ENCODE measurements around the gene RPL13. TPM values are rescaled to one million over a fixed set of nuclear protein-coding genes. Genes with fewer than 3 reads are reported as not detected.

The RPL13 gene
- total and polyA plus RNA-seq, 4 donors: 699 to 2,663 (median 1,571) TPM

DNA sequence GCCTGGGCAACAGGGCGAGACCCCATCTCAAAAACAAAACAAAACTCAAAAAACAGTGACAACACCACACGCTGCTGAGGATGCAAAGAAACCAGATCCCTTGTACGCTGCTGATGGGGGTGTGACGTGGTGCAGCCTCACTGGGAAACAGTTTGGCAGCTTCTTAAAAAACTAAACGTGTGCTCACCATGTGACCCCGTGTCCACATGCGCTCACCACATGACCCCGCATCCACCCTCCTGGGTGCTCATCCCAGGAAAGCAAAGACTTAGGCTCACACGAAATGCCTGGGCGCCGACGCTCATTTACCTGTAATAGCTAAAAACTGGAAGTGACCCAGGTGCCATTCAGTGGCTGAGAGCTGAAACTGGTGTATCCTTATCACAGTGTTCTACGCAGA lies 19.9 kb upstream of the RPL13 start:
- no peak for DNase-seq (ENCODE audit: low spot score)
- WGBS: 79% methylated on average over 13 of the region's 13 CpGs
- Histone ChIP-seq H3K36me3 (ENCODE audit: control insufficient read depth in 4 of 4, insufficient read depth in 3 of 4, low read depth in 1 of 4, low read length in 3 of 4) (peaks cover 7 to 29% (median 9%) of the 10 kb centered on the region in 4 donors), H3K27me3 (ENCODE audit: control insufficient read depth in 4 of 4, insufficient read depth in 4 of 4, low read length in 3 of 4) (no peaks in the 10 kb centered on the region), H3K9ac (ENCODE audit: low read depth in 1 of 2, low read length in 2 of 2) (no peak overlapping the region), H3K4me1 (ENCODE audit: control insufficient read depth in 4 of 4, insufficient read depth in 4 of 4, low read length in 3 of 4) (peaks cover 0 to 16% (median 12%) of the 10 kb centered on the region in 4 donors), H3K27ac (ENCODE audit: low read depth in 1 of 2, low read length in 2 of 2) (no peak overlapping the region), H3K4me3 (ENCODE audit: low read depth in 1 of 3, low read length in 3 of 3) (no peak overlapping the region), H3K9me3 (ENCODE audit: control insufficient read depth in 4 of 4, low read length in 3 of 4) (no peaks in the 10 kb centered on the region)
- TF ChIP-seq HNF4A (conservative IDR thresholded peaks at IDR 0.05) (no peak), SP1 (IDR thresholded peaks at IDR 0.05) (no peak), HNF4G (IDR thresholded peaks at IDR 0.05) (no peak), EGR1 (IDR thresholded peaks at IDR 0.05; ENCODE audit: low read depth in 2 of 2) (no peak), FOXA2 (IDR thresholded peaks at IDR 0.05) (no peak), YY1 (IDR thresholded peaks at IDR 0.05) (no peak), RXRA (IDR thresholded peaks at IDR 0.05) (no peak), NR2F2 (IDR thresholded peaks at IDR 0.05) (no peak), GABPA (IDR thresholded peaks at IDR 0.05 in 1 of 2, conservative IDR thresholded peaks at IDR 0.05 in 1 of 2) (no peak), JUND (IDR thresholded peaks at IDR 0.05) (no peak), TAF1 (conservative IDR thresholded peaks at IDR 0.05) (no peak)
- TF ChIP-seq, protein P1, sequence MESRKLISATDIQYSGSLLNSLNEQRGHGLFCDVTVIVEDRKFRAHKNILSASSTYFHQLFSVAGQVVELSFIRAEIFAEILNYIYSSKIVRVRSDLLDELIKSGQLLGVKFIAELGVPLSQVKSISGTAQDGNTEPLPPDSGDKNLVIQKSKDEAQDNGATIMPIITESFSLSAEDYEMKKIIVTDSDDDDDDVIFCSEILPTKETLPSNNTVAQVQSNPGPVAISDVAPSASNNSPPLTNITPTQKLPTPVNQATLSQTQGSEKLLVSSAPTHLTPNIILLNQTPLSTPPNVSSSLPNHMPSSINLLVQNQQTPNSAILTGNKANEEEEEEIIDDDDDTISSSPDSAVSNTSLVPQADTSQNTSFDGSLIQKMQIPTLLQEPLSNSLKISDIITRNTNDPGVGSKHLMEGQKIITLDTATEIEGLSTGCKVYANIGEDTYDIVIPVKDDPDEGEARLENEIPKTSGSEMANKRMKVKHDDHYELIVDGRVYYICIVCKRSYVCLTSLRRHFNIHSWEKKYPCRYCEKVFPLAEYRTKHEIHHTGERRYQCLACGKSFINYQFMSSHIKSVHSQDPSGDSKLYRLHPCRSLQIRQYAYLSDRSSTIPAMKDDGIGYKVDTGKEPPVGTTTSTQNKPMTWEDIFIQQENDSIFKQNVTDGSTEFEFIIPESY (IDR thresholded peaks at IDR 0.05): no peak
- TF ChIP-seq, protein P2, sequence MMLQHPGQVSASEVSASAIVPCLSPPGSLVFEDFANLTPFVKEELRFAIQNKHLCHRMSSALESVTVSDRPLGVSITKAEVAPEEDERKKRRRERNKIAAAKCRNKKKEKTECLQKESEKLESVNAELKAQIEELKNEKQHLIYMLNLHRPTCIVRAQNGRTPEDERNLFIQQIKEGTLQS (IDR thresholded peaks at IDR 0.05): no peak
- TF ChIP-seq, protein P3, sequence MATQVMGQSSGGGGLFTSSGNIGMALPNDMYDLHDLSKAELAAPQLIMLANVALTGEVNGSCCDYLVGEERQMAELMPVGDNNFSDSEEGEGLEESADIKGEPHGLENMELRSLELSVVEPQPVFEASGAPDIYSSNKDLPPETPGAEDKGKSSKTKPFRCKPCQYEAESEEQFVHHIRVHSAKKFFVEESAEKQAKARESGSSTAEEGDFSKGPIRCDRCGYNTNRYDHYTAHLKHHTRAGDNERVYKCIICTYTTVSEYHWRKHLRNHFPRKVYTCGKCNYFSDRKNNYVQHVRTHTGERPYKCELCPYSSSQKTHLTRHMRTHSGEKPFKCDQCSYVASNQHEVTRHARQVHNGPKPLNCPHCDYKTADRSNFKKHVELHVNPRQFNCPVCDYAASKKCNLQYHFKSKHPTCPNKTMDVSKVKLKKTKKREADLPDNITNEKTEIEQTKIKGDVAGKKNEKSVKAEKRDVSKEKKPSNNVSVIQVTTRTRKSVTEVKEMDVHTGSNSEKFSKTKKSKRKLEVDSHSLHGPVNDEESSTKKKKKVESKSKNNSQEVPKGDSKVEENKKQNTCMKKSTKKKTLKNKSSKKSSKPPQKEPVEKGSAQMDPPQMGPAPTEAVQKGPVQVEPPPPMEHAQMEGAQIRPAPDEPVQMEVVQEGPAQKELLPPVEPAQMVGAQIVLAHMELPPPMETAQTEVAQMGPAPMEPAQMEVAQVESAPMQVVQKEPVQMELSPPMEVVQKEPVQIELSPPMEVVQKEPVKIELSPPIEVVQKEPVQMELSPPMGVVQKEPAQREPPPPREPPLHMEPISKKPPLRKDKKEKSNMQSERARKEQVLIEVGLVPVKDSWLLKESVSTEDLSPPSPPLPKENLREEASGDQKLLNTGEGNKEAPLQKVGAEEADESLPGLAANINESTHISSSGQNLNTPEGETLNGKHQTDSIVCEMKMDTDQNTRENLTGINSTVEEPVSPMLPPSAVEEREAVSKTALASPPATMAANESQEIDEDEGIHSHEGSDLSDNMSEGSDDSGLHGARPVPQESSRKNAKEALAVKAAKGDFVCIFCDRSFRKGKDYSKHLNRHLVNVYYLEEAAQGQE (IDR thresholded peaks at IDR 0.05): no peak
- TF ChIP-seq, protein P4, sequence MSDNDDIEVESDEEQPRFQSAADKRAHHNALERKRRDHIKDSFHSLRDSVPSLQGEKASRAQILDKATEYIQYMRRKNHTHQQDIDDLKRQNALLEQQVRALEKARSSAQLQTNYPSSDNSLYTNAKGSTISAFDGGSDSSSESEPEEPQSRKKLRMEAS (IDR thresholded peaks at IDR 0.05): no peak

DNA sequence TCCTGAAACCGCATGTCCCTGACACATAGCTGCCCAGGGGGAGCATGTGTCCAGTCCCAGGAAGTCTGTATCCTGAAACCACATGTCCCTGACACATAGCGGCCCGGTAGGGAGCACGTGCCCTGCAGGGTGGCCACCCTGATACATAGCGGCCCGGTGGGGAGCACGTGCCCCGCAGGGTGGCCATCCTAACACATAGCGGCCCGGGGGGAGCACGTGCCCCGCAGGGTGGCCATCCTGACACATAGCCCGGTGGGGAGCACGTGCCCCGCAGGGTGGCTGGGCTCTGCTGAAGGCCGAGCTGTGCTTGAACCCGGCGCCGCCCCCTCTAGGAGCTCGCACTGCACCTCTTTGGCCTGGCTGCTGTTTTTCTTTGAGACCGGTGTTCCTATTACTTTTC lies 18.7 kb upstream of the RPL13 start:
- Histone ChIP-seq H3K27ac (ENCODE audit: low read depth in 1 of 2, low read length in 2 of 2) (no peak overlapping the region), H3K4me1 (ENCODE audit: control insufficient read depth in 4 of 4, insufficient read depth in 4 of 4, low read length in 3 of 4) (peaks cover 0 to 24% (median 15%) of the 10 kb centered on the region in 4 donors), H3K4me3 (ENCODE audit: low read depth in 1 of 3, low read length in 3 of 3) (no peak overlapping the region), H3K9ac (ENCODE audit: low read depth in 1 of 2, low read length in 2 of 2) (no peak overlapping the region), H3K36me3 (ENCODE audit: control insufficient read depth in 4 of 4, insufficient read depth in 3 of 4, low read depth in 1 of 4, low read length in 3 of 4) (peaks cover 7 to 31% (median 11%) of the 10 kb centered on the region in 4 donors), H3K9me3 (ENCODE audit: control insufficient read depth in 4 of 4, low read length in 3 of 4) (no peaks in the 10 kb centered on the region), H3K27me3 (ENCODE audit: control insufficient read depth in 4 of 4, insufficient read depth in 4 of 4, low read length in 3 of 4) (no peaks in the 10 kb centered on the region)
- no peak for TF ChIP-seq FOXA1 (IDR thresholded peaks at IDR 0.05)
- no peak for TF ChIP-seq EGR1 (IDR thresholded peaks at IDR 0.05; ENCODE audit: low read depth in 2 of 2)
- TF ChIP-seq, protein P5, sequence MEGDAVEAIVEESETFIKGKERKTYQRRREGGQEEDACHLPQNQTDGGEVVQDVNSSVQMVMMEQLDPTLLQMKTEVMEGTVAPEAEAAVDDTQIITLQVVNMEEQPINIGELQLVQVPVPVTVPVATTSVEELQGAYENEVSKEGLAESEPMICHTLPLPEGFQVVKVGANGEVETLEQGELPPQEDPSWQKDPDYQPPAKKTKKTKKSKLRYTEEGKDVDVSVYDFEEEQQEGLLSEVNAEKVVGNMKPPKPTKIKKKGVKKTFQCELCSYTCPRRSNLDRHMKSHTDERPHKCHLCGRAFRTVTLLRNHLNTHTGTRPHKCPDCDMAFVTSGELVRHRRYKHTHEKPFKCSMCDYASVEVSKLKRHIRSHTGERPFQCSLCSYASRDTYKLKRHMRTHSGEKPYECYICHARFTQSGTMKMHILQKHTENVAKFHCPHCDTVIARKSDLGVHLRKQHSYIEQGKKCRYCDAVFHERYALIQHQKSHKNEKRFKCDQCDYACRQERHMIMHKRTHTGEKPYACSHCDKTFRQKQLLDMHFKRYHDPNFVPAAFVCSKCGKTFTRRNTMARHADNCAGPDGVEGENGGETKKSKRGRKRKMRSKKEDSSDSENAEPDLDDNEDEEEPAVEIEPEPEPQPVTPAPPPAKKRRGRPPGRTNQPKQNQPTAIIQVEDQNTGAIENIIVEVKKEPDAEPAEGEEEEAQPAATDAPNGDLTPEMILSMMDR (IDR thresholded peaks at IDR 0.05; ENCODE audit: low read depth, low read length, missing input control): no peak
- TF ChIP-seq, protein P1 (IDR thresholded peaks at IDR 0.05): no peak
- TF ChIP-seq YY1 (IDR thresholded peaks at IDR 0.05): no peak
- TF ChIP-seq NR2F2 (IDR thresholded peaks at IDR 0.05): no peak
- TF ChIP-seq, protein P4 (IDR thresholded peaks at IDR 0.05): no peak
- TF ChIP-seq, protein P2 (IDR thresholded peaks at IDR 0.05): no peak
- TF ChIP-seq RXRA (IDR thresholded peaks at IDR 0.05): no peak
- TF ChIP-seq GABPA (IDR thresholded peaks at IDR 0.05 in 1 of 2, conservative IDR thresholded peaks at IDR 0.05 in 1 of 2): no peak
- TF ChIP-seq HNF4G (IDR thresholded peaks at IDR 0.05): no peak
- 92% methylated on average over 21 of the region's 21 CpGs for WGBS
- DNase-seq (ENCODE audit: low spot score): no peak
